ENCODE data around the gene FMN1. TPM values are rescaled to one million over a fixed set of nuclear protein-coding genes. Genes with fewer than 3 reads are reported as not detected.

The FMN1 gene
- total RNA-seq, 2 donors from 2014 or later: 0.60 to 1.1 TPM

DNA sequence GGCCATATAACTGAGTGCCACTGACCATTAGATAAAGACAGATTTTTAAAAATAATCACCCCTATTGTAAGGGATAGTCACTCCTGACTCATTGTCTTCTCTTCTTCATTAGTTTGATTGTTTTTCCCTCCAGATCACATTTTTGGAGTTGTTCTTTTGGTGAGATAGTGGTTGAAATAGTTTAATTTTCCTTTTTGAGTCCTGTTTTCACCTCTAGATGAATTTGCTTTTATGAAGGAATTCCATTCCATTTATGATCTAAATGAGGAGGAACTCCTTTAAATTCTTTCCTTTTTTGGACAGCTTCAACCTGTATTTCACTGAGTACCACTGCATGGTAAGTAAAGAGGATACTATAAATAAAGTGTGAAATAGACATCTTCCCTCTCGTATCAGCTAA, 364.3 kb downstream of the FMN1 start:
- 100% methylated on average over 1 of the region's 1 CpG for WGBS, 2 experiments (ENCODE audit: insufficient coverage in 1 of 2, insufficient read length in 1 of 2)
- Mint-ChIP-seq H3K27me3 (ENCODE audit: insufficient read depth) (no peaks in the 10 kb centered on the region), H3K36me3 (ENCODE audit: low read depth) (no peaks in the 10 kb centered on the region), H3K4me3 (no peak overlapping the region), H3K9me3 (no peaks in the 10 kb centered on the region), H3K27ac (no peak overlapping the region), H3K4me1 (peaks cover 7% of the 10 kb centered on the region)
- no peaks in the 10 kb centered on the region for H3K4me1 ChIP-seq (ENCODE audit: control insufficient read depth, insufficient read depth, low read length)
- H3K9ac ChIP-seq (ENCODE audit: extremely low read depth, low read length, poor library complexity, severe bottlenecking): no peak overlapping the region
- TF ChIP-seq CTCF (conservative IDR thresholded peaks at IDR 0.05): no peak
- no peak overlapping the region for H3K4me3 ChIP-seq (ENCODE audit: low read length)
- H3K36me3 ChIP-seq (ENCODE audit: control insufficient read depth, insufficient read depth, low read length): no peaks in the 10 kb centered on the region
- DNase-seq: no peak
- no peaks in the 10 kb centered on the region for H3K9me3 ChIP-seq (ENCODE audit: control insufficient read depth, low read length)
- H3K27ac ChIP-seq (ENCODE audit: low read depth, low read length): no peak overlapping the region
- H3K27me3 ChIP-seq (ENCODE audit: control insufficient read depth, insufficient read depth, low read length, poor library complexity, severe bottlenecking): no peaks in the 10 kb centered on the region

DNA sequence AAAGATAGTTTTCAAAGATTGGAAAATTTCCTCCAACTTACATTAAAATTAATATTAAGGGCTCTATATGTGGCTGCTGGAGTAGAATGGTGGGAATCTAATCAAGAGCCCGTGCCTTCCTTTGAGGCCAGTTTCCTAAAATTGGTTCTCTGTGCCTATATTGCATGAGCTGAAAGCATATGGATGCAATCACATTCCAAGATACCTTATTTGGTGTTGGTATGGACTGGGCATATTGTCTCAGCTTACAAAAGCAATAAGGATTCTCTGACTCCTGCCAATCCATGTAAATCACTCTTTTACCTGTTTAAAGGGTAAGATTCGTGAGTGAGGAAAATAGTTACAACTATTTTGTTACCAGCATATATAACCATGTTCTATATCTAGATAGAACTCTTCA, 365.1 kb downstream of the FMN1 start:
- Mint-ChIP-seq H3K4me1 (peaks cover 7% of the 10 kb centered on the region), H3K9me3 (no peaks in the 10 kb centered on the region)
- WGBS, 2 experiments (ENCODE audit: insufficient coverage in 1 of 2, insufficient read length in 1 of 2): 97% methylated on average over 2 of the region's 2 CpGs; no CpG with 5 or more reads in 1 of the 2 experiments

DNA sequence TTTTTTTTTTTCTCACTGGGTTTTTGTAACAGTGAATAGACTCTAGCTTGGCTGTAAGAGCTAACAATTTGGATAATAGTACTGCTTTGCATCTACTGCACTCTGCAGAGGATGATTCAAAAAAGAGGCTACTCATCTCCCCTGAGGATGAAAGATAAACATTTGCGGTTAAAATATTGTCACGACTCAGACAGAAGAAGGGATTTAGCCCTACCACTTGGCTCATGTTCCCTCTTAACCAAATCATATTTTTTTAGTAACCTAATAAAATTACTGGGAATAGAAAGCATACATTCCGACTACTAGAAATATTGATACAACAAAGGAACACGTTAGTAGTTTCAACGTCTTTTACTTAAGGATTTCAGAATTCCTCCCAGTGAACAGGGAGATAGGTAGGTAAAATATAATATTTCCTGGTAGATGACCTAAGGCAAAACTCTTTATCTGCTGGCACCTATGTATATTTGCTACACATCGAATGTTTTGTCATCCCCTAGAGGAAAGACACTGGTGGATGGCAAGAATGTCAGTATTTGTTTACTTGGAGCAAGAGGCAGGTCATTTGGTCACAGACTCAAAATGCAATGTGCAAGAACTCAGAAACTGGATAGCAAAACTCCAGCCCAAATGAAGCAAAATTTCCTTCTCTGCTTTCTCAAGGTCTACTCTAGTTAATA, 365.9 kb downstream of the FMN1 start:
- Mint-ChIP-seq H3K4me3 (no peak overlapping the region), H3K27me3 (ENCODE audit: insufficient read depth) (no peaks in the 10 kb centered on the region), H3K36me3 (ENCODE audit: low read depth) (no peaks in the 10 kb centered on the region), H3K9me3 (no peaks in the 10 kb centered on the region), H3K4me1 (peaks cover 7% of the 10 kb centered on the region), H3K27ac (no peak overlapping the region)
- TF ChIP-seq CTCF (conservative IDR thresholded peaks at IDR 0.05): no peak
- Histone ChIP-seq H3K9me3 (ENCODE audit: control insufficient read depth, low read length) (no peaks in the 10 kb centered on the region), H3K36me3 (ENCODE audit: control insufficient read depth, insufficient read depth, low read length) (no peaks in the 10 kb centered on the region), H3K27ac (ENCODE audit: low read depth, low read length) (no peak overlapping the region), H3K4me1 (ENCODE audit: control insufficient read depth, insufficient read depth, low read length) (no peaks in the 10 kb centered on the region), H3K4me3 (ENCODE audit: low read length) (no peak overlapping the region), H3K27me3 (ENCODE audit: control insufficient read depth, insufficient read depth, low read length, poor library complexity, severe bottlenecking) (no peaks in the 10 kb centered on the region), H3K9ac (ENCODE audit: extremely low read depth, low read length, poor library complexity, severe bottlenecking) (no peak overlapping the region)
- no peak for DNase-seq
- WGBS, 2 experiments (ENCODE audit: insufficient coverage in 1 of 2, insufficient read length in 1 of 2): 92 to 94% methylated on average over 5 to 6 of the region's 6 CpGs

More for the DNA sequence above, 365.1 kb downstream of the FMN1 start:
- no peaks in the 10 kb centered on the region for H3K27me3 ChIP-seq (ENCODE audit: control insufficient read depth, insufficient read depth, low read length, poor library complexity, severe bottlenecking)
- H3K4me3 ChIP-seq (ENCODE audit: low read length): no peak overlapping the region
- H3K36me3 ChIP-seq (ENCODE audit: control insufficient read depth, insufficient read depth, low read length): no peaks in the 10 kb centered on the region
- Mint-ChIP-seq H3K27me3 (ENCODE audit: insufficient read depth) (no peaks in the 10 kb centered on the region), H3K4me3 (no peak overlapping the region), H3K27ac (no peak overlapping the region), H3K36me3 (ENCODE audit: low read depth) (no peaks in the 10 kb centered on the region)
- no peak for TF ChIP-seq CTCF (conservative IDR thresholded peaks at IDR 0.05)
- no peaks in the 10 kb centered on the region for H3K4me1 ChIP-seq (ENCODE audit: control insufficient read depth, insufficient read depth, low read length)
- H3K9ac ChIP-seq (ENCODE audit: extremely low read depth, low read length, poor library complexity, severe bottlenecking): no peak overlapping the region
- H3K9me3 ChIP-seq (ENCODE audit: control insufficient read depth, low read length): no peaks in the 10 kb centered on the region
- no peak overlapping the region for H3K27ac ChIP-seq (ENCODE audit: low read depth, low read length)
- DNase-seq: no peak

All from endodermal cell (in vitro differentiated cells).